Esophagus muscularis mucosa (tissue), 4 donors: ENCODE measurements around the gene TCF7L2.

Experiments used
- CTCF ChIP-seq, 3 experiments: fragments of 200-600 bp in 2 of 3; fragments of 450-650 bp in 1 of 3; sonication (generic) in 2 of 3; IDR thresholded peaks; one replicate each; pipeline ENCODE4 v1.5.1; 2017 to 2019; ENCODE audit warnings: antibody characterized with exemption in 3 of 3, mild to moderate bottlenecking in 2 of 3, moderate library complexity in 1 of 3
- EP300 ChIP-seq: sonication (generic); formaldehyde crosslinking; IDR thresholded peaks from one replicate; pipeline ENCODE4 v1.6.1; 2017; ENCODE audit warnings: antibody characterized with exemption
- POLR2A ChIP-seq: fragments of 450-650 bp; IDR thresholded peaks from one replicate; pipeline ENCODE4 v1.6.1; 2017; ENCODE audit warnings: antibody characterized with exemption, moderate library complexity, mild to moderate bottlenecking, low read depth
- POLR2AphosphoS5 ChIP-seq, 2 donors: sonication (generic); formaldehyde crosslinking; IDR thresholded peaks; one replicate each; pipeline ENCODE4 v1.6.1; 2017; ENCODE audit warnings: antibody characterized with exemption in 2 of 2

- no peak for TF ChIP-seq CTCF (IDR thresholded peaks at IDR 0.05)
- TF ChIP-seq POLR2A = no peak
- no peak for TF ChIP-seq EP300
- no peak for TF ChIP-seq POLR2AphosphoS5 (IDR thresholded peaks at IDR 0.05)
These were observed 150.2 kb downstream of the TCF7L2 start for GRCh38 chr10:113100281-113100680.
